GM13977 (cell line): ENCODE measurements around the gene TSPOAP1.
A peak's percentile ranks its signal among the peaks of the same experiment; 100 is the strongest.

Experiments
- DNase-seq: peaks from one replicate; pipeline ENCODE4 v3.0.0; 2012; ENCODE audit warnings: low spot score
- in situ Hi-C: fragments of 300-500 bp; cut with MboI; formaldehyde crosslinking; loops from one replicate; pipeline ENCODE4 v1.12.0; 2022; ENCODE audit warnings: low sequenced_read_pairs, low pct_unique_long_range_greater_than_20kb, mixed read lengths, inconsistent platforms; ENCODE audit not compliant: unreplicated experiment
- TF ChIP-seq, protein P1 (sequence below): IDR thresholded peaks from 2 replicates; pipeline ENCODE4 v1.5.1; 2012; ENCODE audit warnings: mild to moderate bottlenecking, control low read depth; ENCODE audit not compliant: insufficient read depth; ENCODE audit errors: extremely low read depth, missing control alignments

Gene TSPOAP1

DNA sequence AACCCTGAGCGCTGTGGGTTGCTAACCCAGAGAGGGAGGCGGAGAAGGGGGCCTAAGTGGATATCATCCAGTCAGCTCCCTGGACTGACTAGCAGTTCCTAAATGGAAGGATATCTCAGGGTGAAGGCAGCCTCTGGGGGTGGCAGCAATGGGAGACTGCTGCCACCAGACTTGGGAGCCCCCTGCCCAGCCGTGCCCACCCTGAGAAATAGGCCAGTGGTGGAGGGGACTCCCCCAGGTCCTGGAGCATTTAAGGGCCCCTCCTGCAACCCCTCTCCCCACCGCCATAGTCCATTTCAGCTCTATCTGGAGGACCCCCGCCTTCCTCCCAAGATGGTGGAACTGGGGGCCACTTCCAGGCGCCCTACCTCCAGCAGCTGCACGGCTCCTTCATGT lies 8.4 kb downstream of the TSPOAP1 start:
- no peak for DNase-seq
- TF ChIP-seq, protein P1, sequence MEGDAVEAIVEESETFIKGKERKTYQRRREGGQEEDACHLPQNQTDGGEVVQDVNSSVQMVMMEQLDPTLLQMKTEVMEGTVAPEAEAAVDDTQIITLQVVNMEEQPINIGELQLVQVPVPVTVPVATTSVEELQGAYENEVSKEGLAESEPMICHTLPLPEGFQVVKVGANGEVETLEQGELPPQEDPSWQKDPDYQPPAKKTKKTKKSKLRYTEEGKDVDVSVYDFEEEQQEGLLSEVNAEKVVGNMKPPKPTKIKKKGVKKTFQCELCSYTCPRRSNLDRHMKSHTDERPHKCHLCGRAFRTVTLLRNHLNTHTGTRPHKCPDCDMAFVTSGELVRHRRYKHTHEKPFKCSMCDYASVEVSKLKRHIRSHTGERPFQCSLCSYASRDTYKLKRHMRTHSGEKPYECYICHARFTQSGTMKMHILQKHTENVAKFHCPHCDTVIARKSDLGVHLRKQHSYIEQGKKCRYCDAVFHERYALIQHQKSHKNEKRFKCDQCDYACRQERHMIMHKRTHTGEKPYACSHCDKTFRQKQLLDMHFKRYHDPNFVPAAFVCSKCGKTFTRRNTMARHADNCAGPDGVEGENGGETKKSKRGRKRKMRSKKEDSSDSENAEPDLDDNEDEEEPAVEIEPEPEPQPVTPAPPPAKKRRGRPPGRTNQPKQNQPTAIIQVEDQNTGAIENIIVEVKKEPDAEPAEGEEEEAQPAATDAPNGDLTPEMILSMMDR, result no peak
- in situ Hi-C loops, result no loop called here

DNA sequence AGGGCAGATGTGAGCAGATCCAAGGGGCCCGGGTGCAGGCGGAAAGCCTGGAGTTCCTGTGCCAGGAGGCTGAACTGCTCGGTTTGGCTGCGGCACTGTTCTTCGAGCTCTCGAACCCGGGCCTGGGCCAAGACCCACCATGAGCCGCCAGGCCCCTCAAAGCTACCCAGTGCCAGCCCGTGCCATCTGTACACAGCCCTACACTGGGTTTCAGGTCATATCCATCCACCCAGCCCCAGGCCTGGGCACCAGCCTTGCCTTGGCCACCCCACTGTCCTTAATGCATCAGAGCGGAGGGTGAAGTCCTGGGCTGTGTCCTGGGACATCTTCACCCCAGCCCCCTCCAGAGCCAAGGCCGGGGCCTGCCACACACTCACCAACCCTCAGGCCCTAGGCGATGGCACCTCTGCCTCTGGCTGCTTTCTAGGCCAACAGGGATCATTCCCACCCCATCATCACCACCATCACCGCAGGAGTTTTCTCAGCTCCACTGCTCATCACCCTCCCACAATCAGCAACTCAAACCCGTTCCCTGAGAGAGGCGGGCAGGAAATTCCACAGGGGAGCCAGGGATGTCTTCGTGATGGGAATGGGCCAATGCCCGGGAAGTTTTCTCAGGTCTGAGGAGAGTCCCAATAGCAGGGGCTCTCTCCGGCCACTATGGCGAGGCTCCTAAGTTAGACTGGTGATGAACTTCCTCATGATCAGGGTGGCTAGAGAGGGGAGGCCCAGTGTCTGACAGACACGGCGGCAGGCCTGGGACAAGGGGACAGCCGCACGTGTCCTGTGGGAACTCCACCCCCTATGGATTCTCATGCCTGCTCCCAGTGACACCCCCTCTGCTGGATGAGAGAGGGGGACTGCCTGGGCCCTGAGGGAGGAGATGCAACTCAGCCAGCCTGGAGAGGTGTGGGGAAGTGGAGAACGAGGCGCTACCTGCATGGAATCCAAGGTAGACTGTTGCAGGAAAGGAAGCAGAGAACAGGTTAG lies 9.1 kb downstream of the TSPOAP1 start:
- in situ Hi-C loops, result no loop called here
- DNase-seq, result no peak
- TF ChIP-seq, protein P1, result no peak

DNA sequence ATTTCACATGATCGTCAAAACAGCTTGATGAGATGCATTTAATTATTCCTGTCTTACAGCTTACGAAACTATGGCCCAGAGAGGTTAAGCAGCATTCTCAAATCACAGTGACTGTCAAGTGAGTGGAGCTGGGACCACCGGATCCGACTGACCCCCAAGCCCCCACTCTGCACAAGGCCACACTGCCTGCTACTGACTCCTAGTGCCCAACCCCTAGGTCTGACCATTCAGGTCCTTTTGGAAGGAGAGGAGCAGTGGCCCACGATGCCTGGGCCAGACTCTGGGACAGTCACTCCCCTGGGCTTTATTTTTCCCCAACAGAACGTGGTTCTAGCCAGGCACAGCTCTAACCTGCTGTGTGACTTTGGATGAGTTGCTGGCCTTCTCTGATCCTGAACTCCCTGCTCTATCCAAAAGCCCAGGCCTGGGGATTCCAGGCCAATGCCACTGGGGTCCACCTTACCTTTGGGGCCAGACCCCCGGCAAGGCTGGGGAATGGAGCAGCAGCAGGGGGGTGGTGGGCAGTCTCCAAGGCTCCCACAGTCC lies 9.9 kb downstream of the TSPOAP1 start:
- in situ Hi-C loops, result no loop called here
- TF ChIP-seq, protein P1, result no peak
- DNase-seq, result no peak

DNA sequence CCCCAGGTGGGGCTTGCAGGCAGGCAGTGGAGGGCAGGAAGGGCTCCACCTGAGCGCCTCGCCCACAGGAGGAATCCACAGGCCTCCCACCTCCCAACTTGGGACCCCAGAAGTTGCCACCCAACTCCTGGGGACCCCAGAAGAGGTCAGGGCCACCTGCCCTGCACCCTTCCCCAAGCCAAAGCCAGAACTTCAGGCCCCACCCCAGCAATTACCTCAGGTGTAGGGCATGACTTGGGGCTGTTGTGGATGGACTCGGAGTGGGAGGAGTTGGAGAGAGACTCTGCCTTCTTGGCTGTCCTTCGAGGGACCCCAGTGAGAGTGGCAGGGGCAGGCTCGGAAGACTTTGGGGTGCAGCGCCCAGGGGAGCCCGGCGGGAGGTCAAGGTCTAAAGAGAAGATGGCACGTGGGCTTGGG lies 10.5 kb downstream of the TSPOAP1 start:
- in situ Hi-C loops, result no loop called here
- no peak for DNase-seq
- TF ChIP-seq, protein P1, result no peak

DNA sequence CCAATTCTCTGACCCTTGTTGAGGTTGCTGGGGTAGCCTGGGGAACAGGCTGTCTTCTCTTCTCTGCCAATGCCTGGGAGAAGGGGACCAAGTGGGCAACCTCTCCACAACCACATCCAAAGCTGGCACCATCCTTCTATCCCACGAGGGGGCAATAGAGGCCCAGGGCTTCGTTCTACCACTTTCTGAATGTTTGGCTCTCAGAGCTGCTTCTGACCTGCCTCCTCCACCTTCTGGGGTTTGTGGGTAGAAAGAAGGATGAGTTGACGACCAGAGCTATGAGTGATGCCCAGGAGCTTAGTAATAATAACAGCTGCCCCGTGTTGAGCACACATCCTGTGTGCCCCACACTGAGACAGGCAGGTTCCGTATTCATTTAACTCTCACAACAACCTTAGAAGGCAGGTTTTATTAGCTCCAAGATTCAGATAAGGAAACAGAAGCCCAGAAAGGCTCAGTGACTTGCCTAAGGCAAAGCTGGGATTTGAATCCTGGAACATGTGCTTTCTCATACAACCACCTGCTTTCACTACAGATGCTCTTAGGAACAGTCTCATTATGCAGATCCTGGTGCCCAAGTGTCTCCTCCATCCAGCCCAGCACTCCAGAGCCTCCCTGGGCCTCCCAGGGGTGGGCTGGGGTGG lies 11.1 kb downstream of the TSPOAP1 start:
- TF ChIP-seq, protein P1, result peak; percentile 69
- in situ Hi-C loops, result no loop called here
- DNase-seq, result peak; percentile 80

DNA sequence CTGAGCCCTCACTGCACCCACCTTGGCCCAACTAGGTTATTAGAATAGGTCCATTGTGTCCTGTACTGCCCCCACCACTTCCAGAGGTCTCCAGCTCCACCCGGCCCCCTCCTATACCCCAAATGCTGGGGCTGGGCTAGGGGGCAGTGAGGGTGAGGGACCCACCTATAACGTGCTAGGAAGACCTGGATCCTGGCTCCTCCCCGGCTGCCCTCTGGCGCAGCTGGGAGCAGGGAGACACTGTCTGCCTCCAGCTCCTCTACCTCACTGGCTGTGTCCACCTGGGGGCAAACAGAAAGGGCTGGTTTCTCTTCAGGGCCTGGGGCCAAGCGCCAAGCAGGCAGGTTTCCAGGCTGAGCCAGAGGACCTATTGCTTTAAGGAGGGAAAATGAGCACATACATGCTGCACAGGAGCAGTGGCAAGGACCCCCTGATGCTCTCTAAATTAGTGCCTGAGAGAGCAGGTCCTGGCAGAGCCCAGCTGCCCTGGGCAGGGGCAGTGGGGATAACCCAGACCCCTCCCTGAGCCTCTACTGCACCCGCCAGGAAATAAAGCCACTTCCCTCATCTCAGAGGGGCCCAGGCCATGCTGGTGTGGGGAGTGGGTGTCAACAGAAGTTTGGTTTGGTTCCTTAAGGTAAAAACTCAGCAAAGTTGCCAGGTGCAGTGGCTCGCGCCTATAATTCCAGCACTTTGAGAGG lies 12.2 kb downstream of the TSPOAP1 start:
- TF ChIP-seq, protein P1, result no peak
- in situ Hi-C loops, result no loop called here
- DNase-seq, result no peak
